GM19351 (cell line): ENCODE data around the gene CYB5R4.
"Not testable (repeated sequence)": the region's sequence is repeated elsewhere in the genome, so short reads cannot be mapped to it uniquely, and the experiment has no call there.

Source experiments
- ATAC-seq: cut with Tn5 transposase; IDR thresholded peaks from one replicate; pipeline ENCODE4 v1.9.1; 2021; ENCODE audit warnings: mild to moderate bottlenecking, moderate library complexity; ENCODE audit not compliant: unreplicated experiment

The CYB5R4 gene

DNA sequence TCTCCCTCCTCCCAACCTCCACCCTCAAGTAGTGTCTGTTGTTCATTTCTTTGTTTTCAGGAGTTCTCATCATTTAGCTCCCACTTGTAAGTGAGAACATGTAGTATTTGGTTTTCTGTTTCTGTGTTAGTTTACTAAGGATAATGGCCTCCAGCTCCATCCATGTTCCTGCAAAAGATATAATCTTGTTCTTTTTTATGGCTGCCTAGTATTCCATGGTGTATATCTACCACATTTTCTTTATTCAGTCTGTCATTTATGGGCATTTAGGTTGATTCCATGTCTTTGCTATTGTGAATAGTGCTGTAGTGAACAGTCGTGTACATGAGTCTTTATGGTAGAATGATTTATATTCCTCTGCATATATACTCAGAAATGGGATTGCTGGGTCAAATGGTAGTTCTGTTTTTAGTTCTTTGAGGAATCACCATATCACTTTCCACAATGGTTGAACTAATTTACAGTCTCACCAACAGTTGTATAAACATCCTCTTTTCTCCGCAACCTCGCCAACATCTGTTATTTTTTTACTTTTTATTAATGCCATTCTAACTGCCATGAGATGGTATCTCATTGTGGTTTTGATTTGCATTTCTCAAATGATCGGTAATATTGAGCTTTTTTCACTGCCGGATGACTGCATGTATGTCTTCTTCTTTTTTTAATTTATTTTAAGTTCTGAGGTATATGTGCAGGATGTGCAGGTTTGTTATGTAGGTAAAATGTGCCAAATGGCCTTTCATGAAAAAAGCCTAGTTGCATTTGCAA, 48.3 kb downstream of the CYB5R4 start:
- ATAC-seq: not testable (repeated sequence)

DNA sequence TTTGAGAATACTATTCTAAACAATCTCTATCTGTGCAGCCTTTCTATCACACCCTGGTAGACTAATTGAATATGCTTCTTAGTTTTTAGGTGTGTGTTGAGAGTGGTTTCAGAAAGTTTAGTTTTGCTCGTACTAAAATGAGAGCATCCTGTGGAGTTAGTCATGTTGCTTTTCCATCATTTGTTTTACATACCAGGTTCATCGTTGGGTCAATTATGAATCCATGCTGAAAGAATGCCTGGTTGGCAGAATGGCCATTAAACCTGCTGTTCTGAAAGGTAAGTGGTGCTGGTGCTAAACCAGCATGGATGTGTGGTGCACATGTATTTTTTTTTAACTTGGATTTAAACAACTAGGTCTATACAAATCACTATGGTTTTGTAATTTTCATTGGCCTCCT, 49.3 kb downstream of the CYB5R4 start:
- ATAC-seq: no peak

DNA sequence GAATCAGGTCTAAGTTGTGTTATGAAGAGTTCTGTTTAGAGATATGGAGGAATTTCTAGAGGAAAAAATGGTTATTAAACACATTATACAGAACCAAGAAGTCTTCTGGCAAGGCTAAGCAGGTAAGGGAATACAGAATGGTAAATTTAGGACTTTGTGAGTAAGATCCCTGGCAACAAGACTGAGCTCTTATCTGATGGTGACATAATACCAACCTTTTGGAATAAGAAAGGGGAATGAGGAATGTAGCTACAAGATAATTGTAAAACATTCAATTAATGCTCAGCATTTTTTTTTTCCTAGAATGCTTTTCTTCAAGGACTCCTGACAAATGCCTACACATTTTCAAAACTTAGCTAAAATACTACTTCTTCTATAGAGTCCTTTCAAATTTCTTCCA, 51.8 kb downstream of the CYB5R4 start:
- ATAC-seq: no peak

DNA sequence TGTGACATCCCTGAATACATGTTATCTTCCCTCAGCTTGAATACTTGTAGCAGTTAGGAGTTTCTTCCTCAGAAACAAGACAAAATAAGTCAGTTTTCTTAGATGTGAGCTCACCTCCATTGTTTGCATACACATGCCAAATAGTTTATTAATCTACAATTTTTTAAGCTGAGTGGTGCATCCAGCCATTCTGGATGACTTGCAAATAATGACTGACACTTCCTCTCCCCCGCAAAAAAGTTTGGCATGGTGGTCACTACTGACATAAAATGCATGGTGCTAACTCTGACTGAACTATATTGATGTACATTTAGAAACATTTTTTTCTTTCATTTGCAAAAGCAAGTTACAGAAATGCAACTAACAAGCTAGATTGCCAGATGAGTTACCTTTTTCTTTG, 55.5 kb downstream of the CYB5R4 start:
- ATAC-seq: no peak

DNA sequence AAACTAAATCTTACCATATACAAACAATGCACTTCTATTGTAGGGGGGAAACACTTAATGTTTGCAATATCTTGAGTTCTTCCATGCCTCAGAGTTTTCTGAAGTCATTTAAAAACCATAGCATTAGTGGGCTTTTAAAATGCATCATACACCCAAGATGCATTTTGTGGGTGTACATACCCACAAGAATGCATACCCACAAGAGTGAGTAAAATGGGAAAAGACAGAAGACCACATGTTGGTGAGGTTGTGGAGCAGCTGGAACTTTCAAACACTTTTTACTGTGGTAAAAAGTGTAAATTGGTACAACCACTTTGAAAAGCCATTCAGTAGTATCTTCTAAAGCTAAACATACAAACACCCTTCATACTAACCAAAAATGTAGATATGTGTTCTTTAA, 57.5 kb downstream of the CYB5R4 start:
- ATAC-seq: no peak

DNA sequence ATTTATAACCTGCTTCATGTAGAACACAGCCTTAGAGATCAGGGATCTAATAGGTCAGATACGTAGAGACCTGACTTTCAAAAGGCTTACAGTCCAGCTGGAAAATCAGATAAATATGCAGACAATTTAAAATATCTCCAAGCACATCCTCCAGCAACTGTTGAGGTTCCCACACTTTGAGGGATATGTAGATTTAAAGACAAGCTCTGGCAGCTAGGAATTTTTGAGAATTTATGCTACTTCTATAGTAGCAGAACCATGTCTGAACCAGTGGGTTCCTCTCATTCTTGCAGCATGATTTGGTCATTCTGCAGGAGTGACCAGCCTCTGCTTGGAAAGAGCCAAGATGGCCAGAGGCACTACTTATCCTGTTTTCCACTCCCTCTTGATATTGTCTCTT, 60.5 kb downstream of the CYB5R4 start:
- ATAC-seq: no peak

DNA sequence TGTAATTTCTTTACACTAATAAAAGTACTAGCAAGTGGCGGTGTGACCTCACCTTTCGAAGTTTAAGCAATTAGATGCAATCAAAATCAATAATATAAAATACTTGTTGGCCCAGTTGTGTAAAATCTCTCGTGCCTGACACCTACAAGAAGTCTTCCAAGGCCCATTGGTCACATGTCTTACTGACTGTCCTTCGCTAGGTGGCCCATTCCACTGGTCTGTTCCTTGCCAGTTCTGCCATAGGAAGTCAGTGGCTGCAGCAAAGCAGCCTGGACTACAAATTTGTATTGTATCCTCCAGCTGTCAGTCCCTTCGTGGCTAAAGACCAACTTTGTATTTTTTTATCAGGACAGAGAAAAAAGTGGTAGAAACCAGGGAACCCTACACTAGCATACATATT, 61.8 kb downstream of the CYB5R4 start:
- no peak for ATAC-seq

DNA sequence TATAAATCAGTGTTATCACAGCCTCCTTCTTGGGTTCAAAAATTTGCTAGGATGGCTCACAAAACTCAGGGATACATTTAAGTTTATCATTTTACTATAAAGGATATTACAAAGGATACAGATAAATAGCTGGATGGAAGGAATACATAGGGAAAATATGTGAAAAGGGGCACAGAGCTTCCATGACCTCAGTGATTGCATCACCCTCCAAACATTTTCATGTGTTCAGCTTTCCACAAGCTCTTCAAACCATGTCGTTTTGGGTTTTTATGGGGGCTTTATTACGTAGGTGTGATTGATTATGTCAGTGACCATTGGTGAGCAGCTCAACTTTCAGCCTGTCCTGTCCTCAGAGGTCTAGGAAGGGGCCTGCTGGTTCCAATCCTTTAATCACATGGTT, 68.0 kb downstream of the CYB5R4 start:
- no peak for ATAC-seq

DNA sequence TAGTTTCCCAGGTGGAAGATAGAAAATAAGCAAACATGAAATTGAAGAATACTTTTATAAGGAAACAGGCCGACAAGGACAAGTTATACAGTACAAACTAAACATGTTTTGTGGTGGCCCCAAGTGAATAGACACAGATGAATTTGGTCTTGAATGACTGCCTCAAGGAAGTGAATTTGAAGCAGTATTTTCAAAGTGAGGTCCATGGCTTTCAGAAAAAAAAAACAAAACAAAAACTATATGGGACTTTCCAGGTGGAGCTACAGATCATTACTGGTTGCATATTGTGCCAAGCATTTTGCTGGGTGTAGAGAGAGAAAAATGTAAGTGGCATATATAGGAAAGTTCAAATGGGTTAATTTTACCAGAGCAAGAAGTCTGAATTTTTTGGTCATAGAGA, 68.8 kb downstream of the CYB5R4 start:
- no peak for ATAC-seq

DNA sequence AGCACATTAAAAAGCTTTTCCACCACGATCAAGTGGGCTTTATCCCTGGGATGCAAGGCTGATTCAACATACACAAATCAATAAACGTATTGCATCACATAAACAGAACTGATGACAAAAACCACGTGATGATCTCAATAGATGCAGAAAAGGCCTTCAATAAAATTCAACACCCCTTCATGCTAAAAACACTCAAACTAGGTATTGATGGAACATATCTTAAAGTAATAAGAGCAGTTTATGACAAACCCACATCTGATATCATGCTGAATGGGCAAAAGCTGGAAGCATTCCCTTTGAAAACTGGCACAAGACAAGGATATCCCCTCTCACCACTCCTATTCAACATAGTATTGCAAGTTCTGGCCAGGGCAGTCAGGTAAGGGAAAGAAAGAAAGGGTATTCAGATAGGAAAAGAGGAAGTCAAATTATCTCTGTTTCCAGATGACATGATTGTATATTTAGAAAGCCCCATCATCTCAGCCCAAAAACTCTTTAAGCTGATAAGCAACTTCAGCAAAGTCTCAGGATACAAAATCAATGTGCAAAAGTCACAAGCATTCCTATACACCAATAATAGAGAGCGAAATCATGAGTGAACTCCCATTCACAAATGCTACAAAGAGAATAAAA, 86.8 kb downstream of the CYB5R4 start:
- not testable (repeated sequence) for ATAC-seq

DNA sequence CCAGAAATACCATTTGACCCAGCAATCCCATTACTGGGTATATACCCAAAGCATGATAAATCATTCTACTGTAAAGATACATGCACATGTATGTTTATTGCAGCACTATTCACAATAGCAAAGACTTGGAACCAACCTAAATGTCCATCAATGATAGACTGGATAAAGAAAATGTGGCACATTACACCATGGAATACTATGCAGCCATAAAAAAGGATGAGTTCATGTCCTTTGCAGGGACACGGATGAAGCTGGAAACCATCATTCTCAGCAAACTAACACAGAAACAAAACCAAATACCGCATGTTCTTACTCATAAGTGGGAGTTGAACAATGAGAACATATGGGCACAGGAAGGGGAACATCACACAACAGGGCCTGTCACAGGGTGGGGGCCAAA, 88.5 kb downstream of the CYB5R4 start:
- not testable (repeated sequence) for ATAC-seq

DNA sequence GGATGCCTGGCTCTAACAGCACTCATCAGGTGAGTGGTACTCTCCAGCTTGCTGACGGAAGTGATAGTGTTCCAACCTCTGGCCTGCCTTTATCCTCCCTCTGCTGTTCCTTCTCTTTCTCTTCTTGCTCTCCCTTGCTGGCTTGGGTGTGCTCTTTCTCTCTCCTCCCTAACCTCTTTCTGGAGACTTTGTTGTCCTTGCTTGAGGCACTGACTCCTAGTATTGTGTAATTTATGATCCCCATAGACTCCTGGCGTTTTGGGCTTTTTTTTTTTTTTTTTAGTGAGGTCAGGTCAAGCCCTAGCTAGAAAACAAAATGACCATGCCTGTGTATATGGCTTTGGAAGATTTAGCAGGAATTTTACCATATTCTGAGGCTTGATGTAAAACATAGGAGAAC, 89.4 kb downstream of the CYB5R4 start:
- ATAC-seq: no peak

DNA sequence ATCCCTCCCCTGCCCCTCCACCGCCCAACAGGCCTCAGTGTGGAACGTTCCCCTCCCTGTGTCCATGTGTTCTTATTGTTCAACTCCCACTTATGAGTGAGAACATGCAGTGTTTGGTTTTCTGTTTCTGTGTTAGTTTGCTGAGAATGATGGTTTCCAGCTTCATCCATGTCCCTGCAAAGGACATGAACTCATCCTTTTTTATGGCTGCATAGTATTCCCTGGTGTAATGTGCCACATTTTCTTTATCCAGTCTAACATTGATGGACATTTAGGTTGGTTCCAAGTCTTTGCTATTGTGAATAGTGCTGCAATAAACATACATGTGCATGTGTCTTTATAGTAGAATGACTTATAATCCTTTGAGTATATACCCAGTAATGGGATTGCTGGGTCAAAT, 91.9 kb downstream of the CYB5R4 start:
- ATAC-seq: not testable (repeated sequence)

DNA sequence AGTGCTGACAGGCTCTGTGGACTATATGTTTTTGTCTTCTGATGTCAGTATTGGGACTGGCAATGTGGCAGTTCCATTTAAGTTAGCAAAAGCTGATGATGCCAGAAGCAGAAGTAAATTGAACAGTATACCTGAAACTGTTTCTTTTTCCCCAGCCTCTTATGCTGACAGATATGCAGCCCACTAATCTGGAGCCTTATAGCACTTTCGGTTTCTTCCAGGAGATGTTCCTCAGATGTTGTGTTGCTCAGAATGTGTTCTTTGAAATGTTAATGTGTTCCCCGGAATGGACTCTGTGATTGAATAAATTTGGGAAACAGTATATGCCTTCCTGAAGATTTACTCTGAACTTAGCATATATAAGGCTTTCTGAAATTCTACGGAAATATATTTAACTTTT, 93.3 kb downstream of the CYB5R4 start:
- no peak for ATAC-seq

DNA sequence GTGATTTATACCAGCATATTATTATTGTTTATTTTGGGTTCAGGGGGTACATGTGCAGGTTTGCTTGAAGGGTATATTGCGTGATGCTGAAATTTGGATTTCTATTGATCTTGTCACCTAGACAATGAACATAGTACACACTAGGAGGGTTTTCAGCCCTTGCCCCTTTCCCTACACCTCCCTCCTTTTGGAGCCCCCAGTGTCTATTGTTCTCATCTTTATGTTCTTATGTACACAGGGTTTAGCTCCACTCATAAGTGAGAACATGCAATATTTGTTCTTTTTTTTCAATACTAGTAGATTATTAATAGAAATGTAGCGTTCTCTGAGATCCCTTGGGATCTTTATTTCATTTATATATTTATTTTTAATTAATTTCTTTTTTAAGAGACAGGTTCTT, 94.9 kb downstream of the CYB5R4 start:
- ATAC-seq: no peak

DNA sequence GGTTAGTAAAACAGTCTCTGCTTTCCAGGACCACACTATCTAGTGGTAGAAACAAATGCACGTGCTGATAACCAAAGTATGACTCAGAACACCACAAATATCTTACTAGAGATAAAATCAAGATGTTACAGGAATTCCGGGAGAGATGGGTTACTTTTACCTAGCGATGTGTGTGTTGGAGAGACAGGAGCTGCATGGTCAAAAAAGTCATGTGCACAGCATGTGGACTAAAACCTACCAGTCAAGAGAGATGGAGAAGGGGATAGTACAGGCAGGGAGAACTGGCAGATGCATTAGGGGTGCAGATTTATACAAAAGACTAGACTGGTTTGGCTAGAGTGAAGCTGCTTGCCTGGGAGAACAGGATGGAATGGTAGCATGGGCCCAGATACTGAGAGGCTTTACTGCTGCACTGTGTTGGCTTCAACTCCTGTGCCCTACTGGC, 98.8 kb downstream of the CYB5R4 start:
- no peak for ATAC-seq

DNA sequence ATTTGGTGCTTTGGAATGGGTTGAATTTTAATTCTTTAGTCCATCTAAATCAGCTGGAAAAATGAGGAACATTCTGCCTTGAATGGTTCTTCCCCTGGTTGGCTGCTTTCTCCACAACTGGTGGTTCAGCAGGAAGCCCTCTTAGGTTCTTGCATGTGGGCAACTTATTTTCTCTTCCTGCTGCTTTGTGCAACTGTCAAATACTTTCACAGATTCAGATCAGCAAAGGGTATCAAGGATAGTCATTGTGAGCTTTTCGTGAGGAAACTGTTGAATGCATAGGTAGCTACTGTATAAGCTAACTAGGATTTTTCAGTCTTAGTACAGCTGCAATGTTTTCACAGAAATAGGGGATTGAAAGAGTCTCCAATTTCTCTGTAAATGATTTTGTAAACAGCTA, 101.2 kb downstream of the CYB5R4 start:
- no peak for ATAC-seq

DNA sequence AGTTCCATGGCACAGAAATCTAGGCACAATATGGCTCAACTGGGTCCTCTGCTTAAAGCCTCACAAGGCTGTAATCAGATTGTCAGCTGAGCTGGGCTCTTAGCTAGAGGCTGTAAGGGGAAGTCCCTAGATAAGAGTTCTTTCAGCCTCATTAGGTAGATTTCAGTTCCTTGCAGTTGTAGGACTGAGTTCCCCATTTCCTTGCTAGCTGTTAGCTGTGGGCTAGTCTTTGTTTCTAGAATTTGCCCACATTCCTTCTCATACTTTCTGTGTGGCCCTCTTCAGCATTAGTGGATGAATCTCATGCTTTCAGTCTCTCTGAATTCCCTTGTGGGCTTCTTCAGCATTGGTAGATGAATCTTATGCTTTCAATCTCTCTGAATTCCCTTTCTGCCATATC, 103.1 kb downstream of the CYB5R4 start:
- ATAC-seq: peak; percentile 91

DNA sequence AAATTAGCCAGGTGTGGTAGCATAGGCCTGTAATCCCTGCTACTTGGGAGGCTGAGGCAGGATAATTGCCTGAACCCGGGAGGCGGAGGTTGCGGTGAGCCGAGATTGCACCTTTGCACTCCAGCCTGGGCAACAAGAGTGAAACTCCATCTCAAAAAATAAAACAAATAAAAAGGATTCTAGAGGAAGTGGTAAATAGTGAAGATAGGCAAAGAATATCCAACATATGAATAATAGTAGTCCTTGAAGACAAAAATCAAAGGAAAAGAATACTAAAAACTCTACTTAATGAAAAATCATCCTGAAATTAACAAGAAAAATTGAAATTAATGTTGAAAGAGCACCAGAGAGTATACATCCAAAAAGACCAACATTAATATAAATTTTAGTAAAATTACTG, 107.0 kb downstream of the CYB5R4 start:
- no peak for ATAC-seq

DNA sequence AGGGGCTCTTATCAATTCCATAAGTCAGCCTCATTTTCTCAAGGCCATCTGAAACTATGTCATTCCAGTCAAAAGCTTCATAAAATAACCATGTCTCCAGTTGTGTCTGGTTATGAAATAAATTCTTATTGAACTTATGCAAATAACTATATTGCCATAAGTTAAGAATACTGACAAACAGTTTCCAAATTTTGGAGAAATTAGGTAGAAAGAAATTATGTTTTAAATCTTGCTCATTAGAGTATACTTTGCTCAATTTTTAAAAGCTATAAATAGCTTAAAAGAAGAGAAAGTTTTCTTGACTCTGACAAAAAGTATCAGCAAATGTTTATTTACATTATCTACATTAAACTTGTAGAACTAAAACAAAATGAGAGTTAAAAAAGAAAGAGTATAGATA, 111.1 kb downstream of the CYB5R4 start:
- ATAC-seq: no peak

DNA sequence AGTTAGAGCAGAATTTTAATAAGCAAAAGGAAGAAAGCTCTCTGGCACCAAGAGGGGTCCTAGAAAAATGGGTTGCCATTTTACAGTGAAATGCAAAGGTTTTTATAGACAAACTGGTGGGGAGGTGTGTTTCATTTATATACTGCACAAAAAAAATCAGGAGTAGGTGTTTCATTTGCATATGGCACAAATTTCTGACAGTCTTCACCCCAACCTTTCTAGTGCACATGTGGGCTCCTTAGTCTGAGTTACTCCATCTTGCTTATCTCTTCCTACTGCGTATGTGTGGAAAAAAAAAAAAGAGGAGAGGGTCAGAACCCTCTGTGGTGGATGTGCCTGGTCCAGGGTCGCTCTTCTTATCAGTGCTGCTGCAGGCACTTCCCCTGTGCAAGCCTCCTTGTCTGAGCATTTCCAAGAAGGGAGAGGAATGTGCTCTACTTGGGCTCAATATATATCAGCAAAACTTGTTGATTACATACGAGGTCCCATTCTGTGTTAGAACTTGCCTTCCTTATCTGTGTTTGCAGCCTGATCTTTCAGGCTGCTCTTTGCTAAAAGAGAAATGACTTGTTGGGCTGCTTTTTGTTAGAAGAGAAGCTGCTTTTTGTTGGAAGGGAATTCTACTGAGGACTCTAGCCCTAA, 115.0 kb downstream of the CYB5R4 start:
- ATAC-seq: no peak

DNA sequence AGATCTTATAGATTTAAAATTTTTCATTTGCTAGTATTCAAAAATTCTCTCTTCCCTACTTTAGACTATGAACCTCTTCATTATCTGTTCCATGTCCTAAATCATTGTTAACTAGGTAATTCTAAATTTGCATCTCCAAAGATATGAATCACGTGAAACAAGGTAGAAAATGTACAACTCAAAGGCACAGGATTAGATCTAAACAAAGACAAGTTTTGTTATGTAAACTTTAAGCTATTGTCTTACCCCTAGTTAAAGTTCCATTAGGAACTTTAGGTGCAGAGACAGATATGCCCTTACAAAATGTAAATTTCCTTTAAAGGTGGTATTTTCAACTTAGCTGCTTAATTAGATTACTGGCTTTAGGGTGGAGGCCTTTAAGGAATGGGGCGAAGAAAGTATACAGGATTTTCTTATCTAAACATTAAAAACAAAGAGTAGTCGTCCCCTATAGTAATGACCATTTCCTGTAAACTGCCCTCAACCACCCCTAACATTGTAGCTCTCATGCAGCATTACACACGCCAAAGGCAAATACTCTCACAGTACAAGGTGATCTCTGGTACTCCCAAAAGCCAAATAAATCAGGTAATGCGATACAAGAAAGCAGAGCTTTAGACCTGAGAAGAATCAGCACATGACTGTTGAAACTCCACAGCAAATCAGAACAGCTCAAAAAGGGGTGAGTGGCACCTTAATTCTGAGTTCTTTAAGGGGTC, 116.7 kb downstream of the CYB5R4 start:
- ATAC-seq: no peak
